HUES48 (cell line): Measurements from ENCODE around the gene CLCN3.
"Not testable (repeated sequence)": the region's sequence is repeated elsewhere in the genome, so short reads cannot be mapped to it uniquely, and the experiment has no call there.

Experiments used
- H3K27ac ChIP-seq: one replicate; pipeline ENCODE4 v1.7.0; 2013; ENCODE audit warnings: low read depth, low read length, inconsistent platforms
- H3K27me3 ChIP-seq: 2 replicates; pipeline ENCODE4 v1.6.1; 2013; ENCODE audit warnings: mild to moderate bottlenecking, low read length; ENCODE audit not compliant: control insufficient read depth, insufficient read depth
- H3K36me3 ChIP-seq: 2 replicates; pipeline ENCODE4 v1.6.1; 2013; ENCODE audit warnings: low read length; ENCODE audit not compliant: control insufficient read depth, insufficient read depth
- H3K4me1 ChIP-seq: 2 replicates; pipeline ENCODE4 v1.6.1; 2013; ENCODE audit warnings: mild to moderate bottlenecking, low read length; ENCODE audit not compliant: control insufficient read depth, insufficient read depth
- H3K4me3 ChIP-seq: 2 replicates; pipeline ENCODE4 v1.5.1; 2013; ENCODE audit warnings: mild to moderate bottlenecking, low read depth, low read length
- H3K9ac ChIP-seq: 2 replicates; pipeline ENCODE4 v1.6.1; 2013; ENCODE audit warnings: mild to moderate bottlenecking, low read depth, low read length, moderate library complexity
- H3K9me3 ChIP-seq: 2 replicates; pipeline ENCODE4 v1.6.1; 2013; ENCODE audit warnings: low read length; ENCODE audit not compliant: control insufficient read depth, insufficient read depth

The CLCN3 gene

DNA sequence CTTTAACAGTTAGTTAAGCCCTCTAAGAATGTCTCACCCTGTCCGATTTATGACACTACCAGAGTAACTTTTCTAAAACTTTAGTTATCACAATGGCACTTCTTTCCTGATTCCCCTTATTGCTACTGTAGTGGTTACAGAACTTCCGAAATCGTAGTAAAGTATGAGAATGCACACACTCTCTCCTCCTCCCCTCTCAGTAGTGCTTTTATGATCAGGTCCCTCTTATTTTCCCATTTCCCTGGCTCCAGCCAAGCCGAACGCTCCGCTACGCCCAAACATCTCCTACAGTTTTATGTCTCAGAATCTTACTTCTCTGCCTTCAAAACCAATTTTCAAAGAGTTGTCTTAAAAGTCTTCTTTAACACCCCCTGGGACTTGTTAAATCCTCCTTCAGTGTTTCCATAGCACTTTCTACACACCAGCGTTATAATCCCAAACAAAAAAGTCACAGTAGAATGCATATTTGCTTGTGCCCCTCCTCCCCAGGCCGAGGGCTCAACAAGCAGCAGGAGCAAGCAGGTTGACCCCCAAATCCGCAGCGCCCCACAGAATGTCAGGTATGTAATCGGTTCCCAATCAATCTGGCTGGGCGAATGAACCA is 136.7 kb downstream of the CLCN3 start:
- peak overlapping the region; percentile 96 for H3K27ac ChIP-seq
- H3K27me3 ChIP-seq: peaks cover 5% of the 10 kb centered on the region; the same call in 1 of the 2 replicates
- H3K4me3 ChIP-seq: peak overlapping the region; percentile 94
- H3K9ac ChIP-seq: peak overlapping the region; percentile 87
- H3K4me1 ChIP-seq: peaks cover 18% of the 10 kb centered on the region
- H3K36me3 ChIP-seq: peaks cover 15% of the 10 kb centered on the region
- no peaks in the 10 kb centered on the region for H3K9me3 ChIP-seq

DNA sequence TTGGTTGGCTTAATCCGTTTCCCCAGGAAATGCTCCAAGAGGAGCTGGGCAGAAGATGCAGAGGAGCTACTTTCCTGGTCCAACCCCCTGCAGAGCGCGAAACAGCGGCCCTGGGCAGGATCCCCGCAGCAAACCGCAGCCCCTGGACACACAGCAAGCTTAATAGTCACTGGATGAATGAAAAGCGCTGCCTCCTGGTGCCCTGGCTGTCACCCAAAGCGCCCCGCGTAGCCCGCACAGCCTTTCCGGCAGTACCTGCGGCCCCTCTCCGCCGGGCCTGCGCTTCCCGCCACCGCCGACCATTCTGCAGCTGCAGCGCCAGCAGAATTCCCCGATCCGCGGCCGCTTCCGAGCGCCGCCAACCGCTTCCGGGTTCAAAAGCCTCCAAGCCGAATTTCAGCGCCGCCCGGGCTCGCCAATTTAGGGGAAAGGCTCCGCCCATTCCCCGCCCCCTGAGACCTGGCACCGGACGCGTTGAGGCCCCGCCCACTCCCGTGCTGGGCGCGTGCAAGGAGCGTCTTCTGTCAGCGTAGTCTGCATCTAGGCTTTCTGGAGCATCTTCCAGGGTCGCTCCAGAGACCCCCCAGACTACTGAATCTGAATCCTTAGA is 137.3 kb downstream of the CLCN3 start, which contains the start of gene HPF1:
TSS of gene HPF1 (minus strand) at position 370 of the 610 bp plus-strand sequence. CDS start at position 303, 67 bp downstream.
- H3K27ac ChIP-seq: peak within 1 kb of the TSS; percentile 96

DNA sequence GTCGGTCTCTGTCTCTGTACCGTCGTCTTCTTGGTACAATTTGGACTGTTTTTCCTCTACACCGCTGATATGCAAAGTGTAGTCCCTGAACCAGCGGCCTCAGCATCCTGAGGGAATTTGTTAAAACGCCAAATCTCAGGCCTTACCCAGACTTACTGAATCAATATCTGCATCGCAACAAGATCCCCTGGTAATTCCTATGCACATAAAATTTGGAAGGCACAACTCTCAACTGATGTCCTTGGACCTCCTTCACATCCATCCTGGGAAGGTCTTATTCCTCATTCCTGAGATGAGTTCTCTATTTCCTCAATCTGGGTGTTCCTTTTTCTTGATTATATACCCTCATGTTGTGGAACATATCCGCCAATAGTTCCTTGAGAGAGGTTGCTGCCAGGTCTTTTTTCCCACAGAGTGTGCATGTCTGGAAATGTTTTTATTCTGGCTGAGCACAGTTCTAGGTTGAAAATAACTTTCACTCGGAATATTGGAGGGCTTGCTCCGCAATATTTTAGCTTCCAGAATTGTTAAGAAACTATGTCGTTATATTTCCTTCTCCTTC is 138.1 kb downstream of the CLCN3 start:
- H3K36me3 ChIP-seq: peaks cover 2% of the 10 kb centered on the region; the same call in 1 of the 2 replicates
- no peak overlapping the region for H3K9ac ChIP-seq
- peak overlapping the region; percentile 94; the same call in 1 of the 2 replicates for H3K4me3 ChIP-seq
- H3K27me3 ChIP-seq: peaks cover 5% of the 10 kb centered on the region; the same call in 1 of the 2 replicates
- H3K9me3 ChIP-seq: no peaks in the 10 kb centered on the region
- peaks cover 18% of the 10 kb centered on the region for H3K4me1 ChIP-seq
- H3K27ac ChIP-seq: no peak overlapping the region

More for the DNA sequence above, 137.3 kb downstream of the CLCN3 start, which contains the start of gene HPF1:
- peak within 1 kb of the TSS; percentile 87 for H3K9ac ChIP-seq
- H3K36me3 ChIP-seq: peaks cover 9% of the 10 kb centered on the region
- H3K4me1 ChIP-seq: peaks cover 18% of the 10 kb centered on the region
- H3K27me3 ChIP-seq: peaks cover 5% of the 10 kb centered on the region; the same call in 1 of the 2 replicates
- no peaks in the 10 kb centered on the region for H3K9me3 ChIP-seq
- H3K4me3 ChIP-seq: peak within 1 kb of the TSS; percentile 94

DNA sequence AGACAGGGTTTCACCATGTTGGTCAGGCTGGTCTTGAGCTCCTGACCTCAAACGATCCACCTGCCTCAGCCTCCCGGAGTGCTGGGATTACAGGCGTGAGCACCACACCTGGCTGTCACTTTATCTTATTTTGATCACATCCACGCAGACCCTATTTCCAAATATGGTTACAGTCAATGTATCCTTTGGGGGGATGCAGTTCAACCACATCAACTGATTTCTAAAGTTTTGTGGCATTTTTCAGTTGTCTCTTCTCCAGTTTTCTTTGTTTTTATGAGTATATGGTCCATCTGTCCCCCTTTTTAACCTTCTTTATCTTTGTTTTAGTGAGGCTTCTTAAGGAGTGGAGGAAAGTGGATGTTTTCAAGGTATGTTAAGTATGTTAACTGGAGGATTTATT is 141.5 kb downstream of the CLCN3 start:
- H3K9me3 ChIP-seq: no peaks in the 10 kb centered on the region
- peaks cover 5% of the 10 kb centered on the region; the same call in 1 of the 2 replicates for H3K27me3 ChIP-seq

DNA sequence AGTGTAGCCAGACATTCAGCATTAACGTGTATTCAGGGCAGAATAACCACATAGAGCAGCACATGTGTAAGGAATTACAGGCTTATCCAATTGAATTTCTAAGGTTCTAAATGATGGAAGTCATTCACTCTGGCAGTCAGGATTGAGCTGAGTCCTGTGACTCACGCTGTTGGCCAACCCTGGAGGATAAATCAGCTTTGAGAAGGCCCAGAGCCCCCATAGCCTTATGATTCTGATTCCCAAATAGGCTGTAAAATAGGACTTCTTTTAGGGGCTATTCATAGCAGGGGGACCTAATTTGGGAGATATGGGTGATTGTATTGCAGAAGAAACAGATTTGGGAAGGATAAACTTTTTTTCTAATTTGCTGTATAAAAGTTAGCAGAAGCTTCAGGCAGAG is 145.5 kb downstream of the CLCN3 start:
- H3K36me3 ChIP-seq: no peaks in the 10 kb centered on the region
- H3K27me3 ChIP-seq: no peaks in the 10 kb centered on the region
- H3K9me3 ChIP-seq: no peaks in the 10 kb centered on the region
- H3K27ac ChIP-seq: no peak overlapping the region
- no peak overlapping the region for H3K9ac ChIP-seq
- H3K4me1 ChIP-seq: no peaks in the 10 kb centered on the region
- no peak overlapping the region for H3K4me3 ChIP-seq

More for the DNA sequence above, 141.5 kb downstream of the CLCN3 start:
- Histone ChIP-seq H3K27ac (no peak overlapping the region), H3K9ac (no peak overlapping the region), H3K4me3 (no peak overlapping the region), H3K36me3 (no peaks in the 10 kb centered on the region), H3K4me1 (peaks cover 8% of the 10 kb centered on the region)

DNA sequence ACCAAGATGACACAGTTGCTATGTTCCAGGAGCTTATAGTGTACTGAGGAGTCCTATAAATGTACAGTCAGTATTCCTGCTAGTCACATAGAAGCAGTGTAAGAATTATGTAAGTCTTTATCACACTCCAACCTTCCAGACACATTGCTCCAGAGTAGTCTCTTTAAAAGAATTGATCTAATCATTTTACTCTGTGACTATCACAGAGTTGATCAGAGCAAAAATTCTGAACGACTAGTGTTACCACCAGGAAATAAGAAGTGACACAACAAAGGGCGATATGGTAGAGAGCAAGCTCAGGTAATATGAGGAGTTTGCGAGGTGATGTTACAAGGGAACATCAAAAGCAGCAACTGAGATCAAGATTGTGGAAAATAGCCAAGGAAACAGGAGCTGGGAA is 146.4 kb downstream of the CLCN3 start:
- H3K27me3 ChIP-seq: no peaks in the 10 kb centered on the region
- no peak overlapping the region for H3K4me3 ChIP-seq
- H3K36me3 ChIP-seq: no peaks in the 10 kb centered on the region
- H3K9me3 ChIP-seq: no peaks in the 10 kb centered on the region
- no peak overlapping the region for H3K27ac ChIP-seq
- no peaks in the 10 kb centered on the region for H3K4me1 ChIP-seq
- no peak overlapping the region for H3K9ac ChIP-seq

DNA sequence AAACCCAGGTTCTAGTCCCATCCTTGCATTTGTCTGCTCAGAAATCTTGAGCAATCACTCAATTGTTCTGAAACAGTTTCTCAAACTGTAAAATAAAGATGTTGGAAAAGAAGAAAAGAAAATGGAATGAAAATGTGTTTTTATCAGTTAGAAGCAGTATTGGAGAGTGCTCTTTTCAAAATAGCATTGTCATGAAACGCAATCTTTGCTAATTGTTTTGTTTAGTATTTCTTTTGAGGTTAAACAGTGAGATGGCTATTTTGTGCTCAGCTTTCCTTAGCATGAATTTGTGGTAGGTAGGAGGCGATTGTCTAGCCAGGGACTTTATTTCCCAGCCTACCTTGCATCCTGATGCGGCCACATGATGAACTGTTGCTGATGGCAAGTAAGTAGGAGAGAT is 148.0 kb downstream of the CLCN3 start:
- H3K27ac ChIP-seq: no peak overlapping the region
- no peaks in the 10 kb centered on the region for H3K9me3 ChIP-seq
- H3K4me3 ChIP-seq: no peak overlapping the region
- no peaks in the 10 kb centered on the region for H3K4me1 ChIP-seq
- no peaks in the 10 kb centered on the region for H3K36me3 ChIP-seq
- H3K27me3 ChIP-seq: no peaks in the 10 kb centered on the region
- H3K9ac ChIP-seq: no peak overlapping the region

DNA sequence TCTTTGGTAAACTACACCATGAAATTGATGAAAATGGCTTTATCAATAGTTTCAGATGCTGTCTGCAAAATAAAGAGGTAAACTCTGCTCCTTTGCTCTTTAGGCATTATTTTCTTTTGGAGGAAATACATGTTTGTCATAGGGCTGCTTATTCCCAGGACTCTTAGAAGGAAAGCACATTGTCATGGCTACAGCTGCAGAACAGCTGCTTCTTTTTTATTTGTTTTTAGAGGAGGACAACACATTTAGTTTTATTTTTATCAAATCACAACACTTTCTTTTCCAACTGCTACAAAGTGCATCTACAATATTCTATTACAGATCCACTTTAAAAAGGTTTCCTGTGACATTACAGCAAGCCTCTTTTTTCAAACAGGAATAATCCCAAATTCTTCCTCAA is 150.0 kb downstream of the CLCN3 start:
- Histone ChIP-seq H3K9me3 (no peaks in the 10 kb centered on the region), H3K27me3 (no peaks in the 10 kb centered on the region), H3K4me3 (no peak overlapping the region), H3K9ac (no peak overlapping the region), H3K36me3 (no peaks in the 10 kb centered on the region), H3K27ac (no peak overlapping the region), H3K4me1 (no peaks in the 10 kb centered on the region; the same call in 1 of the 2 replicates)

DNA sequence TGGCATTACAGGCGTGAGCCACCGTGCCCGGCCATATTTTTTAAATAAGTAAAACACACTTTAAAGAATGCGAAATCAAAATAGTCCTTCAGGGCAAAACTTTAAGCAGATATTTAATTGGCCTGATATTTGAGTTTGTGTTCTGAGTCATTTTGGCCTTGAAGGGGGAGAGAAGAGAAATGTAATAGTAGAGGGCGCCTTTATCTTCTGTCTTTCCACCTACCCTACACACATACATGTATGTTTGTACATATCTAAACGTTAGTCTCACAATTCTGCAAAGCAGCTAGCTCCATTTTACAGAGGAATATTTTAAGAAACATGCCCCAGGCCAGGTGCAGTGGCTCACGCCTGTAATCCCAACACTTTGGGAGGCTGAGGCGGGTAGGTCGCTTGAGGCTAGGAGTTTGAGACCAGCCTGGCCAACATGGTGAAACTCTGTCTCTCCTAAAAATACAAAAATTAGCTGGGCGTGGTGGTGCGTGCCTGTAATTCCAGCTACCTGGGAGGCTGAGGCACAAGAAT is 151.2 kb downstream of the CLCN3 start:
- not testable (repeated sequence) for H3K36me3 ChIP-seq, H3K27ac ChIP-seq, H3K4me3 ChIP-seq, H3K4me1 ChIP-seq, H3K27me3 ChIP-seq, H3K9ac ChIP-seq, H3K9me3 ChIP-seq
